ENCODE data around the gene NPTX2.

The NPTX2 gene

GRCh38 chr7:98655611-98656010 lies 38.5 kb downstream of the NPTX2 start:
- no peak for DNase-seq (ENCODE audit: low spot score)

GRCh38 chr7:98656899-98657298 lies 39.8 kb downstream of the NPTX2 start:
- no peak for DNase-seq (ENCODE audit: low spot score)

GRCh38 chr7:98657736-98658135 lies 40.7 kb downstream of the NPTX2 start:
- DNase-seq (ENCODE audit: low spot score) = no peak

GRCh38 chr7:98659756-98660155 lies 42.7 kb downstream of the NPTX2 start:
- no peak for DNase-seq (ENCODE audit: low spot score)

GRCh38 chr7:98661607-98662006 lies 44.5 kb downstream of the NPTX2 start:
- no peak for DNase-seq (ENCODE audit: low spot score)

GRCh38 chr7:98662289-98662688 lies 45.2 kb downstream of the NPTX2 start:
- DNase-seq (ENCODE audit: low spot score) = no peak

GRCh38 chr7:98664882-98665281 lies 47.8 kb downstream of the NPTX2 start:
- no peak for DNase-seq (ENCODE audit: low spot score)

- peak; percentile 54 for DNase-seq (ENCODE audit: low spot score)
These were observed 51.2 kb downstream of the NPTX2 start for GRCh38 chr7:98668255-98668654.

GRCh38 chr7:98669329-98670000 lies 52.4 kb downstream of the NPTX2 start:
- no peak for DNase-seq (ENCODE audit: low spot score)

- no peak for DNase-seq (ENCODE audit: low spot score)
These were observed 53.1 kb downstream of the NPTX2 start for GRCh38 chr7:98670186-98670585.

GRCh38 chr7:98671733-98672331 lies 54.7 kb downstream of the NPTX2 start:
- DNase-seq (ENCODE audit: low spot score) = no peak

- DNase-seq (ENCODE audit: low spot score) = no peak
These were observed 57.4 kb downstream of the NPTX2 start for GRCh38 chr7:98674461-98674860.

- DNase-seq (ENCODE audit: low spot score) = no peak
These were observed 57.8 kb downstream of the NPTX2 start for GRCh38 chr7:98674881-98675280.

GRCh38 chr7:98678215-98678614 lies 61.1 kb downstream of the NPTX2 start:
- DNase-seq (ENCODE audit: low spot score) = no peak
